GM12878 (cell line): ENCODE data around the gene STK32A.
"Not testable (repeated sequence)": the region's sequence is repeated elsewhere in the genome, so short reads cannot be mapped to it uniquely, and the experiment has no call there.

Experiments
- BHLHE40 ChIP-seq, 2 experiments: fragments of 450-650 bp in 1 of 2; IDR thresholded peaks; 2 replicates each; pipeline ENCODE4 v1.6.1; 2011 to 2017; ENCODE audit warnings: low read depth in 2 of 2, borderline replicate concordance in 1 of 2, improper control_type of control experiment in 1 of 2, low read length in 1 of 2, mild to moderate bottlenecking in 1 of 2
- CHD2 ChIP-seq: IDR thresholded peaks from 2 replicates; pipeline ENCODE4 v1.6.1; 2011; ENCODE audit warnings: low read depth, low read length, improper control_type of control experiment, borderline replicate concordance
- CTCF ChIP-seq, 3 experiments: IDR thresholded peaks in 2 of 3; conservative IDR thresholded peaks in 1 of 3; 2 replicates each; pipeline ENCODE4 v1.5.1; 2011; ENCODE audit warnings: low read depth in 3 of 3, low read length in 3 of 3, mild to moderate bottlenecking in 3 of 3, control low read depth in 2 of 3, moderate library complexity in 2 of 3, inconsistent platforms in 1 of 3, mixed read lengths in 1 of 3; ENCODE audit not compliant: control insufficient read depth in 2 of 3, insufficient read depth in 1 of 3; ENCODE audit errors: extremely low read depth in 1 of 3
- EP300 ChIP-seq, 2 experiments: fragments of 150-350 bp in 1 of 2; IDR thresholded peaks; 2 replicates each; pipeline ENCODE4 v1.6.1; 2011 to 2012; ENCODE audit warnings: low read depth in 2 of 2, low read length in 2 of 2, borderline replicate concordance in 1 of 2, improper control_type of control experiment in 1 of 2, inconsistent platforms in 1 of 2; ENCODE audit not compliant: control insufficient read depth in 1 of 2
- EZH2 ChIP-seq: IDR thresholded peaks from 2 replicates; pipeline ENCODE4 v1.6.1; 2012; ENCODE audit warnings: low read depth, mild to moderate bottlenecking, control low read depth, inconsistent platforms, low read length, borderline replicate concordance; ENCODE audit not compliant: control insufficient read depth
- FOXM1 ChIP-seq: IDR thresholded peaks from 2 replicates; pipeline ENCODE4 v1.6.1; 2012; ENCODE audit warnings: low read depth, mild to moderate bottlenecking, inconsistent platforms, low read length, moderate library complexity
- GABPA ChIP-seq: IDR thresholded peaks from 2 replicates; pipeline ENCODE4 v1.6.1; 2014; ENCODE audit warnings: antibody characterized with exemption, low read depth, mild to moderate bottlenecking, inconsistent platforms
- IRF3 ChIP-seq: fragments of 450-650 bp; IDR thresholded peaks from 2 replicates; pipeline ENCODE4 v1.6.1; 2014; ENCODE audit warnings: mild to moderate bottlenecking
- NKRF ChIP-seq: fragments of 450-650 bp; conservative IDR thresholded peaks from 2 replicates; pipeline ENCODE4 v1.6.1; 2017; ENCODE audit warnings: mild to moderate bottlenecking, moderate library complexity
- RB1 ChIP-seq: fragments of 450-650 bp; formaldehyde crosslinking; IDR thresholded peaks from 2 replicates; pipeline ENCODE4 v1.6.1; 2017; ENCODE audit warnings: mild to moderate bottlenecking, borderline replicate concordance
- SIN3A ChIP-seq: IDR thresholded peaks from 2 replicates; pipeline ENCODE4 v1.6.1; 2012; ENCODE audit warnings: low read depth, low read length, improper control_type of control experiment
- SMC3 ChIP-seq: IDR thresholded peaks from 2 replicates; pipeline ENCODE4 v1.6.1; 2011; ENCODE audit warnings: low read length, improper control_type of control experiment, borderline replicate concordance
- TF ChIP-seq, protein P1 (sequence below): IDR thresholded peaks from 2 replicates; pipeline ENCODE4 v1.6.1; 2011; ENCODE audit warnings: low read depth, low read length, improper control_type of control experiment, borderline replicate concordance
- TF ChIP-seq, protein P2 (sequence below): IDR thresholded peaks from 2 replicates; pipeline ENCODE4 v1.6.1; 2012; ENCODE audit warnings: low read depth, low read length, improper control_type of control experiment

DNA sequence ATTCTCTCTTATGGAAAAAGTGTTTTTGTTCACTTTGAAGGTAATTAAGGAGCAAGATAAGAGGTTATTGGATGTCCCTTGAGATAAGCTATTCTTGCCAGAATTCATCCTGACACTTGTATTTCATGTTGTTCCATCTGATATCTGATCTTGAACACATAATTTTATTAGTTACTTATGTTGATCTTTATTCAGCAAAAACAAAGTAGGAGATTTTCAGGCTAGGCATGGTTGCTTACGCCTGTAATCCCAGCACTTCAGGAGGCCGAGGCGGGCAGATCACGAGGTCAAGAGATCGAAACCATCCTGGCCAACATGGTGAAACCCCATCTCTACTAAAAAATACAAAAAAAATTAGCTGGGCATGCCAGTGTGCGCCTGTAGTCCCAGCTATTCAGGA, 8.4 kb downstream of the STK32A start:
- TF ChIP-seq SIN3A; EP300 (IDR thresholded peaks at IDR 0.05; ENCODE audit: borderline replicate concordance in 1 of 2, control insufficient read depth in 1 of 2, low read depth in 2 of 2, low read length in 2 of 2); CTCF (IDR thresholded peaks at IDR 0.05 in 2 of 3, conservative IDR thresholded peaks at IDR 0.05 in 1 of 3; ENCODE audit: control insufficient read depth in 2 of 3, extremely low read depth in 1 of 3, insufficient read depth in 1 of 3, low read depth in 3 of 3, low read length in 3 of 3); IRF3; GABPA; FOXM1; BHLHE40 (IDR thresholded peaks at IDR 0.05; ENCODE audit: borderline replicate concordance in 1 of 2, low read depth in 2 of 2, low read length in 1 of 2); SMC3; CHD2; NKRF; EZH2; RB1: not testable (repeated sequence)
- TF ChIP-seq, protein P1, sequence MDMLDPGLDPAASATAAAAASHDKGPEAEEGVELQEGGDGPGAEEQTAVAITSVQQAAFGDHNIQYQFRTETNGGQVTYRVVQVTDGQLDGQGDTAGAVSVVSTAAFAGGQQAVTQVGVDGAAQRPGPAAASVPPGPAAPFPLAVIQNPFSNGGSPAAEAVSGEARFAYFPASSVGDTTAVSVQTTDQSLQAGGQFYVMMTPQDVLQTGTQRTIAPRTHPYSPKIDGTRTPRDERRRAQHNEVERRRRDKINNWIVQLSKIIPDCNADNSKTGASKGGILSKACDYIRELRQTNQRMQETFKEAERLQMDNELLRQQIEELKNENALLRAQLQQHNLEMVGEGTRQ, result not testable (repeated sequence)
- TF ChIP-seq, protein P2, sequence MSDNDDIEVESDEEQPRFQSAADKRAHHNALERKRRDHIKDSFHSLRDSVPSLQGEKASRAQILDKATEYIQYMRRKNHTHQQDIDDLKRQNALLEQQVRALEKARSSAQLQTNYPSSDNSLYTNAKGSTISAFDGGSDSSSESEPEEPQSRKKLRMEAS, result not testable (repeated sequence)
